ENCODE results near the gene HDAC5. TPM values are rescaled to one million over a fixed set of nuclear protein-coding genes. Genes with fewer than 3 reads are reported as not detected.

The HDAC5 gene
- total RNA-seq, 3 donors from 2014 or later (not counting 1 experiment from before 2014, with no cell fraction given), result 79.2 to 100 (median 91.9) TPM

DNA sequence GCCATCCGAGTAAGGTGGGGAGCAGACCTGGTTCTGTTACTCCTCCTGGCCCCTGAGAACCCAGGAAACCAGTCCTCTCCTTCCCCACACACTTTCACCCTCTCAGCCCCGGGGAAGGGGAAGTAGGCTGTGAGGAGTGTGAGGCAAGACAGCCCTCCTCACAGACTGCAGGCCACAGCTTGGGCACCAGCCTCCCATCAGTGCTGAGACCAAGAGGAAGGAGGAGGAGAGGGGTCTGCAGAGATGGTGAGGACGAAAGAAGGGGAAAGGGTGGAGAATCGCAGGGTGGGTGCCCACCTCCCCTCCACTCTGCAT, 45.9 kb downstream of the HDAC5 start:
- Mint-ChIP-seq H3K4me1 (peaks cover 0 to 8% of the 10 kb centered on the region in 2 donors), H3K27ac (peak overlapping the region in 1 of 2 donors; percentile 40), H3K27me3 (ENCODE audit: low read depth in 2 of 2) (no peaks in the 10 kb centered on the region), H3K4me3 (no peak overlapping the region), H3K9me3 (no peaks in the 10 kb centered on the region), H3K36me3 (no peaks in the 10 kb centered on the region)
- intact Hi-C loops (cut with micrococcal nuclease), result no loop called here
- DNase-seq (no peak), ATAC-seq (no peak)
- H3K27ac ChIP-seq (ENCODE audit: low read length), result no peak overlapping the region
- H3K36me3 ChIP-seq (ENCODE audit: control insufficient read depth, insufficient read depth, low read length), result peaks cover 47% of the 10 kb centered on the region
- TF ChIP-seq, protein P1, sequence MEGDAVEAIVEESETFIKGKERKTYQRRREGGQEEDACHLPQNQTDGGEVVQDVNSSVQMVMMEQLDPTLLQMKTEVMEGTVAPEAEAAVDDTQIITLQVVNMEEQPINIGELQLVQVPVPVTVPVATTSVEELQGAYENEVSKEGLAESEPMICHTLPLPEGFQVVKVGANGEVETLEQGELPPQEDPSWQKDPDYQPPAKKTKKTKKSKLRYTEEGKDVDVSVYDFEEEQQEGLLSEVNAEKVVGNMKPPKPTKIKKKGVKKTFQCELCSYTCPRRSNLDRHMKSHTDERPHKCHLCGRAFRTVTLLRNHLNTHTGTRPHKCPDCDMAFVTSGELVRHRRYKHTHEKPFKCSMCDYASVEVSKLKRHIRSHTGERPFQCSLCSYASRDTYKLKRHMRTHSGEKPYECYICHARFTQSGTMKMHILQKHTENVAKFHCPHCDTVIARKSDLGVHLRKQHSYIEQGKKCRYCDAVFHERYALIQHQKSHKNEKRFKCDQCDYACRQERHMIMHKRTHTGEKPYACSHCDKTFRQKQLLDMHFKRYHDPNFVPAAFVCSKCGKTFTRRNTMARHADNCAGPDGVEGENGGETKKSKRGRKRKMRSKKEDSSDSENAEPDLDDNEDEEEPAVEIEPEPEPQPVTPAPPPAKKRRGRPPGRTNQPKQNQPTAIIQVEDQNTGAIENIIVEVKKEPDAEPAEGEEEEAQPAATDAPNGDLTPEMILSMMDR (IDR thresholded peaks at IDR 0.05), result no peak
- H3K9me3 ChIP-seq (ENCODE audit: control insufficient read depth, insufficient read depth, low read length), result no peaks in the 10 kb centered on the region
- H3K4me1 ChIP-seq (ENCODE audit: control insufficient read depth, insufficient read depth, low read length), result peaks cover 6% of the 10 kb centered on the region
- H3K27me3 ChIP-seq (ENCODE audit: control insufficient read depth, insufficient read depth, low read length), result no peaks in the 10 kb centered on the region
- no peak overlapping the region for H3K4me3 ChIP-seq (ENCODE audit: low read length)
- 71% methylated on average over 1 of the region's 4 CpGs for WGBS (ENCODE audit: insufficient coverage)

DNA sequence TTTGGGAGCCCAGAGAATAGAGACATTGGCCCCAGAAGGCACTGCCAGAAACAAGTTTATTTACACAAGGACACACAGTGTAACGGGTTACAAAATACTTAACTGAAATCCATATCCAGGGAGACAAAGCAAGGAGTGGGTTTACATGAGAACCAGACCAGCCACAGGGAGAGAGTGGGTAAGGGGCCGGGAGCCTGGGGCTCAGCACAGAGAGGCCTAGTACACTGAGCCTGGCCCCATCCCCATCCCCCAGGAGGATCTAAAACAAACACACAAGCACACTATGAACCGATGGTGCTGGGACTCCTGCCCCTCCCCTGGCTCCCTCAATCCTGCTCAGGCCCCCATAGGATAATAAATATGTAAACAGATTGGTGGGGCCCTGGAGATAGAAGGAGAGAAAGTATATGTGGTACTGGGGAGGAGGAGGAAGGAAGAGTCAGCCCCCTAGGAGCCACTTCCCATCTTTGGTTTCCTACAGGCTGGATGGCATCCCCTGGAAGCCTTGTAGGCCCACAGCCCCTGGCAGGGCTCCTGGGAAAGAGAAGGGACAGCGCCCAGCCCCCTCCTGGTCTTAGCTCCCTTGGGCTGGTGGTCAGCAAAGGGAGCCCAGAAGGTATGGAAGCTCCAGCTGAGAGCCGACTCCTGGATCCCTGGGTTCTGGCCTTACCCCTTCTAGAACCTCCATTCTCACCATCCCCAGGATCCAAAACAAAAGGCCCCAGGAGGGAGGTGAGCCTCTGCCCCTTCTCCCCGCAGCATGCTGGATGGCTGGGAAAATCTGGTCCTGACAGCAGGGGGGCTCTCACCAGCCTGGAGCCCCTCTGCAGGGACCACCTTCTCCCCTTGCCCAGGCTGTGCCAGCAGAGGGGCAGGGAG, 46.5 kb downstream of the HDAC5 start:
- peaks cover 41% of the 10 kb centered on the region for H3K36me3 ChIP-seq (ENCODE audit: control insufficient read depth, insufficient read depth, low read length)
- intact Hi-C loops (cut with micrococcal nuclease), result no loop called here
- H3K27ac Mint-ChIP-seq, result peak overlapping the region in 1 of 2 donors; percentile 52

DNA sequence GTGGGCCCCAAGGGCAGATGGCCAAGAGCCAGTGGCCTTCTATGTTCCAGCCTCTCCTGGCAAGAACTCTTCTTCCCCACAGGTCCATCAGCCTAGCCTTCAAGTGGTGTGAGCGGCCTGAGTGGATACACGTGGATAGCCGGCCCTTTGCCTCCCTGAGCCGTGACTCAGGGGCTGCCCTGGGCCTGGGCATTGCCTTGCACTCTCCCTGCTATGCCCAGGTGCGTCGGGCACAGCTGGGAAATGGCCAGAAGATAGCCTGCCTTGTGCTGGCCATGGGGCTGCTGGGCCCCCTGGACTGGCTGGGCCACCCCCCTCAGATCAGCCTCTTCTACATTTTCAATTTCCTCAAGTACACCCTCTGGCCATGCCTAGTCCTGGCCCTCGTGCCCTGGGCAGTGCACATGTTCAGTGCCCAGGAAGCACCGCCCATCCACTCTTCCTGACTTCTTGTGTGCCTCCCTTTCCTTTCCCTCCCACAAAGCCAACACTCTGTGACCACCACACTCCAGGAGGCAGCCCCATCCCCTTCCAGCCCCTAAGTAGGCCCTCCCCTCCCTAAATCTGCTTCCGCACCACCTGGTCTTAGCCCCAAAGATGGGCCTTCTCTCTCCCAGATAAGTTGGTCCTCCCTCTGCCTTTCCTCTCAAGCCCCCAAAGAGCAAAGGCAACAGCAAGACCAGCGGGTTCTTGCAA, 47.7 kb downstream of the HDAC5 start:
- intact Hi-C loops (cut with micrococcal nuclease), result no loop called here
- no peak overlapping the region for H3K27ac ChIP-seq (ENCODE audit: low read length)
- H3K4me1 ChIP-seq (ENCODE audit: control insufficient read depth, insufficient read depth, low read length), result peaks cover 18% of the 10 kb centered on the region

More for the DNA sequence above, 46.5 kb downstream of the HDAC5 start:
- Histone ChIP-seq H3K27ac (ENCODE audit: low read length) (no peak overlapping the region), H3K9me3 (ENCODE audit: control insufficient read depth, insufficient read depth, low read length) (no peaks in the 10 kb centered on the region), H3K4me1 (ENCODE audit: control insufficient read depth, insufficient read depth, low read length) (peaks cover 6% of the 10 kb centered on the region), H3K4me3 (ENCODE audit: low read length) (no peak overlapping the region), H3K27me3 (ENCODE audit: control insufficient read depth, insufficient read depth, low read length) (no peaks in the 10 kb centered on the region)
- 96% methylated on average over 4 of the region's 6 CpGs for WGBS (ENCODE audit: insufficient coverage)
- TF ChIP-seq, protein P1 (IDR thresholded peaks at IDR 0.05), result no peak
- ATAC-seq (no peak), DNase-seq (no peak)
- no peaks in the 10 kb centered on the region for H3K9me3 Mint-ChIP-seq
- peaks cover 4 to 12% of the 10 kb centered on the region in 2 donors for H3K4me1 Mint-ChIP-seq
- no peaks in the 10 kb centered on the region for H3K27me3 Mint-ChIP-seq (ENCODE audit: low read depth in 2 of 2)
- H3K36me3 Mint-ChIP-seq, result no peaks in the 10 kb centered on the region
- H3K4me3 Mint-ChIP-seq, result no peak overlapping the region

More for the DNA sequence above, 47.7 kb downstream of the HDAC5 start:
- 92% methylated on average over 10 of the region's 10 CpGs for WGBS (ENCODE audit: insufficient coverage)
- Mint-ChIP-seq H3K27me3 (ENCODE audit: low read depth in 2 of 2) (no peaks in the 10 kb centered on the region), H3K9me3 (no peaks in the 10 kb centered on the region), H3K4me3 (no peak overlapping the region), H3K27ac (peak overlapping the region in 1 of 2 donors; percentile 52), H3K36me3 (no peaks in the 10 kb centered on the region), H3K4me1 (peaks cover 16 to 24% of the 10 kb centered on the region in 2 donors)
- Histone ChIP-seq H3K27me3 (ENCODE audit: control insufficient read depth, insufficient read depth, low read length) (no peaks in the 10 kb centered on the region), H3K36me3 (ENCODE audit: control insufficient read depth, insufficient read depth, low read length) (peaks cover 39% of the 10 kb centered on the region), H3K4me3 (ENCODE audit: low read length) (no peak overlapping the region), H3K9me3 (ENCODE audit: control insufficient read depth, insufficient read depth, low read length) (no peaks in the 10 kb centered on the region)
- DNase-seq, result no peak
- no peak for ATAC-seq
- TF ChIP-seq, protein P1 (IDR thresholded peaks at IDR 0.05), result no peak

Measured in natural killer cell (primary cell).